OCI-LY1 (cell line): ENCODE data around the gene SCIN.

ENCODE experiments used
- EZH2 ChIP-seq: fragments of 200-600 bp; sonication (generic), shearing (Covaris generic); IDR thresholded peaks from 2 replicates; pipeline ENCODE4 v1.8.0; 2017; ENCODE audit warnings: borderline replicate concordance, mixed run types, mild to moderate bottlenecking, antibody characterized with exemption, low read length, moderate library complexity, mixed read lengths
- TF ChIP-seq, protein P1 (sequence below): fragments of 200-600 bp; sonication (generic), shearing (Covaris generic); IDR thresholded peaks from 2 replicates; pipeline ENCODE4 v1.5.1; 2017; ENCODE audit warnings: mild to moderate bottlenecking, antibody characterized with exemption, low read length, moderate library complexity, mixed read lengths

DNA sequence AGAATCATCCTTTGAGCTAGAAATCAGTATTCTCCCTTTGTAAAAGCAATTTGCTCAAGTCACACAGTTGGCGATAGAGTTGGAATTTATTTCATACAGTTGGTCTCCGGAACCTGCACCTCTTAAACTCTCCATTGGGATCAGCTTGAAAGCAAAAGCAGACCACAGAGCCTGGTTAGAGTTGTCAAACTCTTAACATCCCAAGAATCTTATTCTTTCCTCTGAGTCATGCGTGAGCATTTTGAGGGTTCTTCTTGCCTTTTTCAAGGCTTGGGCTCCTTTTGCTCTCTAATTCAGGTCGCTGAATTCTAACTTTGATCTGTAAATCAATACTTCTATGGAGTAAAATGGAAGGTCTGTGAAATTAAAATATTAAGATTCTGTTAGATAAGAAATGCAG is 19.6 kb upstream of the SCIN start:
- TF ChIP-seq EZH2, result no peak
- TF ChIP-seq, protein P1, sequence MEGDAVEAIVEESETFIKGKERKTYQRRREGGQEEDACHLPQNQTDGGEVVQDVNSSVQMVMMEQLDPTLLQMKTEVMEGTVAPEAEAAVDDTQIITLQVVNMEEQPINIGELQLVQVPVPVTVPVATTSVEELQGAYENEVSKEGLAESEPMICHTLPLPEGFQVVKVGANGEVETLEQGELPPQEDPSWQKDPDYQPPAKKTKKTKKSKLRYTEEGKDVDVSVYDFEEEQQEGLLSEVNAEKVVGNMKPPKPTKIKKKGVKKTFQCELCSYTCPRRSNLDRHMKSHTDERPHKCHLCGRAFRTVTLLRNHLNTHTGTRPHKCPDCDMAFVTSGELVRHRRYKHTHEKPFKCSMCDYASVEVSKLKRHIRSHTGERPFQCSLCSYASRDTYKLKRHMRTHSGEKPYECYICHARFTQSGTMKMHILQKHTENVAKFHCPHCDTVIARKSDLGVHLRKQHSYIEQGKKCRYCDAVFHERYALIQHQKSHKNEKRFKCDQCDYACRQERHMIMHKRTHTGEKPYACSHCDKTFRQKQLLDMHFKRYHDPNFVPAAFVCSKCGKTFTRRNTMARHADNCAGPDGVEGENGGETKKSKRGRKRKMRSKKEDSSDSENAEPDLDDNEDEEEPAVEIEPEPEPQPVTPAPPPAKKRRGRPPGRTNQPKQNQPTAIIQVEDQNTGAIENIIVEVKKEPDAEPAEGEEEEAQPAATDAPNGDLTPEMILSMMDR, result no peak
